Spleen (tissue), 7 donors: ENCODE data around the gene SLC6A13.

ENCODE experiments used
- CTCF ChIP-seq, 11 experiments: fragments of 200-600 bp in 7 of 11; fragments of 450-650 bp in 4 of 11; sonication (generic) in 4 of 11; IDR thresholded peaks in 8 of 11; conservative IDR thresholded peaks in 3 of 11; 1 replicate in 7 of 11; 2 replicates in 4 of 11; pipeline versions ENCODE4 v1.4.0 to v1.8.0; 2016 to 2021; ENCODE audit warnings: antibody characterized with exemption in 11 of 11, inconsistent platforms in 4 of 11, mild to moderate bottlenecking in 1 of 11
- POLR2A ChIP-seq, 3 donors: fragments of 450-650 bp; IDR thresholded peaks; one replicate each; pipeline ENCODE4 v1.5.1; 2017; ENCODE audit warnings: antibody characterized with exemption in 3 of 3, mild to moderate bottlenecking in 1 of 3
- donor health status: DM: no; HTN: no; CAD: no; lungs with moderate emphysema.
- donor health status: DM: no; HTN: no; CAD: no.
- donor health status: DM: no; HTN: no; CAD: no.

- TF ChIP-seq CTCF (IDR thresholded peaks at IDR 0.05 in 8 of 11, conservative IDR thresholded peaks at IDR 0.05 in 3 of 11): no peak
- TF ChIP-seq POLR2A (IDR thresholded peaks at IDR 0.05): no peak
These were observed 41.6 kb downstream of the SLC6A13 start for GRCh38 chr12:220946-221550.
